K562 (cell line): ENCODE measurements around the gene VEGFB. TPM values are rescaled to one million over a fixed set of nuclear protein-coding genes. Genes with fewer than 3 reads are reported as not detected.

Source experiments
- BRCA1 ChIP-seq, 2 experiments: fragments of 450-650 bp in 1 of 2; sonication (generic) in 1 of 2; formaldehyde crosslinking in 1 of 2; IDR thresholded peaks; 2 replicates each; pipeline versions ENCODE4 v1.5.0 to v1.6.1; 2017 to 2020; ENCODE audit warnings: mild to moderate bottlenecking in 1 of 2, missing genetic modification reagents in 1 of 2
- CBX3 ChIP-seq, 2 experiments: IDR thresholded peaks; 1 replicate in 1 of 2; 2 replicates in 1 of 2; pipeline ENCODE4 v1.6.1; 2012; ENCODE audit warnings: inconsistent platforms in 2 of 2, low read length in 2 of 2, borderline replicate concordance in 1 of 2, control low read depth in 1 of 2
- CBX5 ChIP-seq: IDR thresholded peaks from 2 replicates; pipeline ENCODE4 v1.6.1; 2014; ENCODE audit warnings: low read depth, borderline replicate concordance
- CCNT2 ChIP-seq: IDR thresholded peaks from 2 replicates; pipeline ENCODE4 v1.6.1; 2011; ENCODE audit warnings: borderline replicate concordance, low read depth, mild to moderate bottlenecking, moderate library complexity, mixed read lengths, low read length; ENCODE audit not compliant: insufficient read length; ENCODE audit errors: extremely low read depth
- HBP1 ChIP-seq: fragments of 450-650 bp; formaldehyde crosslinking; IDR thresholded peaks from 2 replicates; pipeline ENCODE4 v1.4.0; 2022; ENCODE audit warnings: missing genetic modification characterization
- HDGF ChIP-seq: fragments of 450-650 bp; IDR thresholded peaks from 2 replicates; pipeline ENCODE4 v1.6.1; 2016
- MTA2 ChIP-seq: fragments of 450-650 bp; IDR thresholded peaks from 2 replicates; pipeline ENCODE4 v1.6.1; 2016; ENCODE audit warnings: low read depth
- NFE2 ChIP-seq: IDR thresholded peaks from 2 replicates; pipeline ENCODE4 v1.6.1; 2014; ENCODE audit warnings: antibody characterized with exemption, low read depth
- NR2C1 ChIP-seq, 2 experiments: fragments of 450-650 bp; IDR thresholded peaks; 2 replicates each; pipeline ENCODE4 v1.6.1; 2017; ENCODE audit warnings: mild to moderate bottlenecking in 2 of 2, antibody characterized with exemption in 1 of 2, inconsistent platforms in 1 of 2, missing compliant biosample characterization in 1 of 2, missing genetic modification characterization in 1 of 2
- POLR2B ChIP-seq: fragments of 450-650 bp; IDR thresholded peaks from 2 replicates; pipeline ENCODE4 v1.6.1; 2018; ENCODE audit warnings: low read depth; ENCODE audit not compliant: partially characterized antibody
- PYGO2 ChIP-seq: fragments of 450-650 bp; IDR thresholded peaks from 2 replicates; pipeline ENCODE4 v1.6.1; 2016; ENCODE audit warnings: mild to moderate bottlenecking, missing genetic modification characterization, moderate library complexity, missing compliant biosample characterization
- SMARCC2 ChIP-seq: fragments of 450-650 bp; IDR thresholded peaks from 2 replicates; pipeline ENCODE4 v1.6.1; 2017; ENCODE audit warnings: antibody characterized with exemption, moderate library complexity, mild to moderate bottlenecking, low read depth
- TAF15 ChIP-seq: fragments of 200-400 bp; formaldehyde crosslinking; IDR thresholded peaks from 2 replicates; pipeline ENCODE4 v1.6.1; 2017; ENCODE audit warnings: mild to moderate bottlenecking, low read depth, low read length, moderate library complexity
- TAF7 ChIP-seq: fragments of 450-650 bp; IDR thresholded peaks from 2 replicates; pipeline ENCODE4 v1.6.1; 2016; ENCODE audit warnings: missing genetic modification characterization, missing compliant biosample characterization
- UBTF ChIP-seq, 2 experiments: IDR thresholded peaks; 2 replicates each; pipeline ENCODE4 v1.6.1; 2012; ENCODE audit warnings: improper control_type of control experiment in 2 of 2, low read depth in 2 of 2, low read length in 2 of 2, borderline replicate concordance in 1 of 2
- ZBTB9 ChIP-seq: fragments of 450-650 bp; formaldehyde crosslinking; IDR thresholded peaks from 2 replicates; pipeline ENCODE4 v1.4.0; 2020; ENCODE audit warnings: mild to moderate bottlenecking, moderate library complexity
- ZNF778 ChIP-seq: fragments of 450-650 bp; formaldehyde crosslinking; IDR thresholded peaks from 2 replicates; pipeline ENCODE4 v1.4.0; 2020; ENCODE audit warnings: mild to moderate bottlenecking, moderate library complexity
- polyA plus RNA-seq, 8 experiments: library from polyadenylated mRNA; depleted of rRNA in 4 of 8; stranded (reverse) in 5 of 8; unstranded in 3 of 8; fragments of >200 nt; fragmentation: Nextera tagmentation in 2 of 8; fragmentation: Illumina TruSeq in 1 of 8; extraction: Ambion mirVana in 2 of 8; extraction: Trizol in 1 of 8; gene quantifications; 2 replicates each; pipeline versions ENCODE4 v1.2.1 to v1.2.3, GENCODE V29; 2011 to 2014; ENCODE audit warnings: inconsistent platforms in 1 of 8, missing spikeins in 1 of 8
- total RNA-seq, 7 experiments: library from RNA; depleted of rRNA in 6 of 7; stranded (reverse); fragments of >200 nt in 6 of 7; fragmentation: Illumina TruSeq in 2 of 7; extraction: Trizol in 2 of 7; gene quantifications; 2 replicates each; pipeline versions ENCODE4 v1.2.1 to v1.2.3, GENCODE V29; 2011 to 2021; ENCODE audit warnings: low replicate concordance in 1 of 7
- TF ChIP-seq, protein P1 (sequence below): sonication (generic); formaldehyde crosslinking; IDR thresholded peaks from 2 replicates; pipeline ENCODE4 v1.8.0; 2023; ENCODE audit warnings: mild to moderate bottlenecking, missing genetic modification reagents

VEGFB gene
- total and polyA plus RNA-seq, 9 of the 15 experiments (the other 6 are each of a cell fraction or from before 2014, with no cell fraction given): 11.0 to 83.4 (median 25.7) TPM

- TF ChIP-seq UBTF (IDR thresholded peaks at IDR 0.05; ENCODE audit: borderline replicate concordance in 1 of 2, low read depth in 2 of 2, low read length in 2 of 2): 0 out of 4 replicates have a peak, but pooled peaks of 1 of the 2 experiments have one; percentile 38
- TF ChIP-seq TAF7 (tag): no peak
- 0 out of 3 replicates have a peak, but pooled peaks of 1 of the 2 experiments have one; percentile 2 for TF ChIP-seq CBX3 (IDR thresholded peaks at IDR 0.05; ENCODE audit: borderline replicate concordance in 1 of 2, low read length in 2 of 2)
- TF ChIP-seq CBX5: no peak
- TF ChIP-seq NFE2: no peak
- TF ChIP-seq NR2C1 (IDR thresholded peaks at IDR 0.05): no peak
- peak; percentile 25; the same call in 1 of the 2 replicates for TF ChIP-seq NR2C1 (tag; IDR thresholded peaks at IDR 0.05)
- TF ChIP-seq TAF15: 0 out of 2 replicates have a peak, but pooled peaks have one; percentile 33
- TF ChIP-seq ZNF778 (CRISPR knock-in tag): no peak
- TF ChIP-seq CCNT2: peak; percentile 18
- peak; percentile 70 for TF ChIP-seq POLR2B
- TF ChIP-seq HDGF: peak; percentile 65; the same call in 1 of the 2 replicates
- TF ChIP-seq HBP1 (CRISPR knock-in tag): no peak
- TF ChIP-seq MTA2: 0 out of 2 replicates have a peak, but pooled peaks have one; percentile 10
- no peak for TF ChIP-seq SMARCC2
- no peak for TF ChIP-seq BRCA1 (IDR thresholded peaks at IDR 0.05)
- 0 out of 2 replicates have a peak, but pooled peaks have one; percentile 3 for TF ChIP-seq BRCA1 (CRISPR knock-in tag; IDR thresholded peaks at IDR 0.05)
- TF ChIP-seq, protein P1, sequence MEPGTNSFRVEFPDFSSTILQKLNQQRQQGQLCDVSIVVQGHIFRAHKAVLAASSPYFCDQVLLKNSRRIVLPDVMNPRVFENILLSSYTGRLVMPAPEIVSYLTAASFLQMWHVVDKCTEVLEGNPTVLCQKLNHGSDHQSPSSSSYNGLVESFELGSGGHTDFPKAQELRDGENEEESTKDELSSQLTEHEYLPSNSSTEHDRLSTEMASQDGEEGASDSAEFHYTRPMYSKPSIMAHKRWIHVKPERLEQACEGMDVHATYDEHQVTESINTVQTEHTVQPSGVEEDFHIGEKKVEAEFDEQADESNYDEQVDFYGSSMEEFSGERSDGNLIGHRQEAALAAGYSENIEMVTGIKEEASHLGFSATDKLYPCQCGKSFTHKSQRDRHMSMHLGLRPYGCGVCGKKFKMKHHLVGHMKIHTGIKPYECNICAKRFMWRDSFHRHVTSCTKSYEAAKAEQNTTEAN (CRISPR knock-in tag): no peak
- peak; percentile 43 for TF ChIP-seq ZBTB9 (CRISPR knock-in tag)
- TF ChIP-seq PYGO2 (tag): no peak
Observed at GRCh38 chr11:64206457-64207255, 27.7 kb upstream of the VEGFB start, which contains the start of gene FERMT3 (continued).
